Common myeloid progenitor, CD34-positive (primary cell): ENCODE data around the gene ODF4.
"Not testable (repeated sequence)": the region's sequence is repeated elsewhere in the genome, so short reads cannot be mapped to it uniquely, and the experiment has no call there.

Experiments used
- CTCF ChIA-PET: fragments of 350-600 bp; sonication (Branson Sonifier 250); formaldehyde crosslinking; loops from one replicate; lab custom pipeline; 2021; ENCODE audit warnings: antibody characterized with exemption; lab: Charles Lee
- POLR2A ChIA-PET: fragments of 350-600 bp; sonication (Branson Sonifier 250); formaldehyde crosslinking; loops from one replicate; lab custom pipeline; 2021; ENCODE audit warnings: antibody characterized with exemption; lab: Charles Lee
- DNase-seq, 3 donors: peaks; one replicate each; pipeline versions ENCODE4 v3.0.0 to v3.0.0-alpha.2; 2013
- H3K27ac ChIP-seq, 2 experiments: 1 replicate in 1 of 2; 2 replicates in 1 of 2; pipeline ENCODE4 v1.7.0; 2013; ENCODE audit warnings: inconsistent platforms in 2 of 2, low read length in 2 of 2, mild to moderate bottlenecking in 2 of 2, low read depth in 1 of 2, moderate library complexity in 1 of 2; ENCODE audit not compliant: severe bottlenecking in 2 of 2, insufficient read depth in 1 of 2, poor library complexity in 1 of 2
- H3K27me3 ChIP-seq, 5 experiments: replicated peaks in 2 of 5; 1 replicate in 3 of 5; 2 replicates in 2 of 5; pipeline versions ENCODE4 v1.6.1 to v1.7.0; 2013; ENCODE audit warnings: low read length in 4 of 5, mild to moderate bottlenecking in 2 of 5, moderate library complexity in 2 of 5, inconsistent platforms in 1 of 5; ENCODE audit not compliant: insufficient read depth in 5 of 5, control insufficient read depth in 4 of 5
- H3K36me3 ChIP-seq, 4 experiments: 1 replicate in 2 of 4; 2 replicates in 2 of 4; pipeline versions ENCODE4 v1.6.1 to v1.7.0; 2013; ENCODE audit warnings: low read length in 3 of 4, control low read depth in 1 of 4, mild to moderate bottlenecking in 1 of 4; ENCODE audit not compliant: control insufficient read depth in 4 of 4, insufficient read depth in 4 of 4
- H3K4me1 ChIP-seq, 4 experiments: 1 replicate in 3 of 4; 2 replicates in 1 of 4; pipeline versions ENCODE4 v1.6.1 to v1.7.1; 2013; ENCODE audit warnings: low read length in 3 of 4, mild to moderate bottlenecking in 3 of 4, control low read depth in 1 of 4, inconsistent platforms in 1 of 4, moderate library complexity in 1 of 4; ENCODE audit not compliant: control insufficient read depth in 4 of 4, insufficient read depth in 4 of 4; ENCODE audit errors: control extremely low read depth in 1 of 4
- H3K4me3 ChIP-seq, 7 experiments: 1 replicate in 4 of 7; 2 replicates in 3 of 7; pipeline versions ENCODE4 v1.5.1 to v1.7.0; 2013; ENCODE audit warnings: mild to moderate bottlenecking in 7 of 7, low read length in 6 of 7, moderate library complexity in 6 of 7, inconsistent platforms in 2 of 7, low read depth in 2 of 7, control low read depth in 1 of 7; ENCODE audit not compliant: insufficient read depth in 4 of 7, control insufficient read depth in 1 of 7; ENCODE audit errors: extremely low read depth in 1 of 7
- H3K9me3 ChIP-seq, 5 experiments: 1 replicate in 4 of 5; 2 replicates in 1 of 5; pipeline versions ENCODE4 v1.6.1 to v1.7.1; 2013; ENCODE audit warnings: low read length in 4 of 5, mild to moderate bottlenecking in 2 of 5, inconsistent platforms in 1 of 5, low read depth in 1 of 5, moderate library complexity in 1 of 5; ENCODE audit not compliant: control insufficient read depth in 4 of 5, insufficient read depth in 2 of 5; ENCODE audit errors: control extremely low read depth in 1 of 5
- WGBS: methylation state at CpG from one replicate; pipeline ENCODE4 v1.1.5; 2013; ENCODE audit not compliant: insufficient coverage; 5-methylcytosine and 5-hydroxymethylcytosine counted together

ODF4 gene

DNA sequence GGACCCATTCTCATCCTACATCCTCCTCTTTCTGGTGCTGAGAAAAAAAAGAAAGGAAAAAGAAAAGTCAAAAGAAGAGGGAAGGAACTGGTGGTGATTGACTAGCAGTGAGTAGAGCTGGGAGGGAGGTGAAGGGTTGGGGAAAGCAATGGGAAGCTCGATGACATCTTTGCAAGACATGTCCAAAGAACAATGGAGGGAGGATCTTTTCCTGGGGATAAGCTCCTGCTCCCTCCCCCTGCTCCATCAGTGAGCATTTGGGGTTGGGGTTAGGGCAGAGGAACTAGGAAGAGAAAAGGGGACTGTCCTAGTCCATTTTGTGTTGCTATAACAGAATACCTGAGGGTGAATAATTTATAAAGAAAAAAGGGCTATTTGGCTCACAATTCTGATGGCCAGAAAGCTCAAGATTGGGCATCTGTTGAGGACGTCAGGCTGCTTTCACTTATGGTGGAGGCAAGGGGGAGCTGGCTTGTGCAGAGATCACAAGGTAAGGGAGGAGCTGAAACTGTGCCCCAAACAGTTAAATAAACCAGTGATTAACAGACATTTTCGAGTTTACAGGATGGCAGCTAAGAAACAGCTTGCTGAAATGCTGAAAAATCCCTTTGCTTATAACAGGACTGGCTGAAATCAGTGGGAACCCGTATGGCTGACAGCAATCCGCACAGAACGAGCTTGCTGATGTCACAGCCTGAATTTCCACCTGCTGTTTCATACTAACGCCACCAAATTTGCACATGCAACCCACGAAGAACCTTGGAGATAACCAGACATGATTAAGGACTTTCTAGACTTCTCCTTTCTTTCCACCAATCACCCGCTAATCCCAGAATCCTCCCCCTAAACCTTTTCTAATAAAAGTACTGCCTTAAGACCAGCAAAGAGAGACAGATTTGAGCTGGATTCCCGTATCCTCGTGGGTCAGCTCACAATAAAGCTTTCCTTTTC, 1.6 kb upstream of the ODF4 start:
- peak; percentile 81 to 96 (median 94) for DNase-seq
- ChIA-PET CTCF (interaction anchor here (0.6 to 4.1 kb wide), 13 partner anchors 8 to 77 kb away, joined by 3 to 36 read pairs (median 4); partner anchors contain the start of genes KRABD2 and SLC25A35), POLR2A (interaction anchor here (0.8 kb wide), 1 partner anchor 88 kb away, joined by 3 read pairs; no protein-coding TSS in a partner anchor)
- Histone ChIP-seq H3K36me3 (no peaks in the 10 kb centered on the region), H3K4me3 (peak overlapping the region; percentile 5 to 60 (median 45)), H3K27me3 (no peaks in the 10 kb centered on the region), H3K9me3 (no peaks in the 10 kb centered on the region), H3K27ac (peak overlapping the region in 1 of 2 experiments; percentile 36), H3K4me1 (peaks cover 7 to 19% (median 15%) of the 10 kb centered on the region in 4 experiments)
- WGBS = 17% methylated on average over 11 of the region's 11 CpGs

DNA sequence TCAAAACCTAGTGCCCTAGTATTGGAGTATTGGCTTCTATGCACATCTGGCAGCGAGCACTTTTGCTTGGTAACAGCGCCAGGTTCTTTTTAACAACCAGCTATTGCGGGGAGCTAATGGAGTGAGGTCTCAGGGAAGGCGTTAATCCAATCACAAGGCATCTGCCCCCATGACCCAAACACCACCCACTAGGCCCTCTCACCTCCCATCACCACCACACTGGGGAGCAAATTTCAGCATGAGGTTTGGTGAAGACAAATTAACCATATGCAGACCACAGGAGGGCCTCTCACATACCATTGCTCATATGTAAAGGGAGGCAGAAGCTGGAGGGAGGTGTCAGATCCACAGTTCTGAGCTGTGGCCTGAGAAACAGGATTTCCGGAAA, 893 bp upstream of the ODF4 start:
- no CpG with 5 or more reads among the region's 5 CpGs for WGBS
- H3K36me3 ChIP-seq = no peaks in the 10 kb centered on the region
- no peaks in the 10 kb centered on the region for H3K27me3 ChIP-seq
- H3K4me3 ChIP-seq = no peak overlapping the region
- POLR2A ChIA-PET = no interaction called here
- peak in 1 of 3 donors; percentile 56 for DNase-seq
- H3K27ac ChIP-seq = no peak overlapping the region
- H3K9me3 ChIP-seq = no peaks in the 10 kb centered on the region
- peaks cover 7 to 19% (median 15%) of the 10 kb centered on the region in 4 experiments for H3K4me1 ChIP-seq
- CTCF ChIA-PET = interaction anchor here (0.6 to 3.9 kb wide), 9 partner anchors 11 to 78 kb away, joined by 3 to 36 read pairs (median 4); partner anchors contain the start of gene KRABD2

DNA sequence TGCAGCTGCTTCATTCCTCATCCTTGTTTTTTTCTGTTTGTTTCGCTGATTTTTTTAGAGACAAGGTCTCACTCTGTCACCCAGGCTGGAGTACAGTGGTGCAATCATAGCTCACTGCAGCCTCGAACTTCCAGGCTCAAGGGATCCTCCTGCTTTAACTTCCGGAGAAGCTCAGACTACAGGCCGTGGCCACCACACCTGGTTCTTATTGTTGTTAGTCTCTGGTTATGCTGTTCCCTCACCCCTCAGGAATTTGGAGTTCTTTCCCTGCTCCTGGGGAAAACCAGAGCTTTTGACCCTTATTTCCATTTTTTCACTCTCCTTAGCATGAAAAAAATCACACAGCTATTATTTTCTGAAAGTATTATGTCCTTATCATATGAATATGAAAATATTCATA, 1.8 kb downstream of the ODF4 start:
- POLR2A ChIA-PET = interaction anchor here (0.6 to 1.0 kb wide), 2 partner anchors 10 kb away, joined by 3 read pairs; no protein-coding TSS in a partner anchor
- peaks cover 7 to 28% (median 20%) of the 10 kb centered on the region in 4 experiments for H3K4me1 ChIP-seq

DNA sequence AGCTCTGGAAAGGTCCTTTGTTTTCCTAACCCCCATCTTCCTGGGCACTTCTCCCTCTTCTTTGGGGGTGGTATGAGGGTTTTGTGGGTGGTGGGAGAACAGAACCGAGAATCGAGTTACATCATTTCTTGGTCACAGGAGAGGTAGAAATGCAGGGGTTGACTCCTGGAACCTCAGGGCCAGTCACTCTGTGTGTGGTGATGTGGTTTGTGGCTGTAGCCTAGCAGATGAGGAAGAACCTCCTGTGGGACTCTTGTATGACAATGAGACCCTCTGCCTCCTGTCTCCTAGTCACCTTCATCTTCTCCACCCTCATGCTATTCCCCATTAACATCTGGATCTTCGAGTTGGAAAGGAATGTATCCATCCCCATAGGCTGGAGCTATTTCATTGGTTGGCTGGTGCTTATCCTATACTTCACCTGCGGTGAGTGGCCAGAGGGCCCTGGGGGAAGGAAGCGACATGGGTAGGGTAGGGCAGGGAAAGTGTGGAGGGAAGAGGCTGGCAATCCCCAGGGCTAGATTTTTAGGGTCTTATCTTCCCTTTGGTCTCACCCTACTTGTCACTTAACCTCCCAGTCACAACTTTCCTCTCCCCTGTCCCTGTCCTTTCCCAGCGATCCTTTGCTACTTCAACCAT, 5.5 kb downstream of the ODF4 start:
- ChIA-PET CTCF (interaction anchor here (0.9 to 3.4 kb wide), 4 partner anchors 9 to 45 kb away, joined by 3 to 16 read pairs (median 3); no protein-coding TSS in a partner anchor), POLR2A (interaction anchor here (1.2 kb wide), 1 partner anchor 25 kb away, joined by 3 read pairs; no protein-coding TSS in a partner anchor)
- H3K27ac ChIP-seq = no peak overlapping the region
- H3K4me1 ChIP-seq = peaks cover 0 to 12% (median 3%) of the 10 kb centered on the region in 4 experiments
- 100% methylated on average over 2 of the region's 6 CpGs for WGBS
- no peaks in the 10 kb centered on the region for H3K36me3 ChIP-seq
- peaks cover 0 to 2% (median 0%) of the 10 kb centered on the region in 5 experiments for H3K27me3 ChIP-seq
- H3K4me3 ChIP-seq = no peak overlapping the region
- no peaks in the 10 kb centered on the region for H3K9me3 ChIP-seq
- peak in 2 of 3 donors; percentile 85 to 87 for DNase-seq

More for the DNA sequence above, 1.8 kb downstream of the ODF4 start:
- no peak overlapping the region for H3K4me3 ChIP-seq
- no peak for DNase-seq
- H3K9me3 ChIP-seq = no peaks in the 10 kb centered on the region
- no peak overlapping the region for H3K27ac ChIP-seq
- CTCF ChIA-PET = interaction anchor here (1.0 kb wide), 1 partner anchor 35 kb away, joined by 3 read pairs; the partner anchor contains the start of gene KRABD2
- 96% methylated on average over 4 of the region's 4 CpGs for WGBS
- peaks cover 0 to under 1% (median 0%) of the 10 kb centered on the region in 5 experiments for H3K27me3 ChIP-seq
- H3K36me3 ChIP-seq = no peaks in the 10 kb centered on the region

DNA sequence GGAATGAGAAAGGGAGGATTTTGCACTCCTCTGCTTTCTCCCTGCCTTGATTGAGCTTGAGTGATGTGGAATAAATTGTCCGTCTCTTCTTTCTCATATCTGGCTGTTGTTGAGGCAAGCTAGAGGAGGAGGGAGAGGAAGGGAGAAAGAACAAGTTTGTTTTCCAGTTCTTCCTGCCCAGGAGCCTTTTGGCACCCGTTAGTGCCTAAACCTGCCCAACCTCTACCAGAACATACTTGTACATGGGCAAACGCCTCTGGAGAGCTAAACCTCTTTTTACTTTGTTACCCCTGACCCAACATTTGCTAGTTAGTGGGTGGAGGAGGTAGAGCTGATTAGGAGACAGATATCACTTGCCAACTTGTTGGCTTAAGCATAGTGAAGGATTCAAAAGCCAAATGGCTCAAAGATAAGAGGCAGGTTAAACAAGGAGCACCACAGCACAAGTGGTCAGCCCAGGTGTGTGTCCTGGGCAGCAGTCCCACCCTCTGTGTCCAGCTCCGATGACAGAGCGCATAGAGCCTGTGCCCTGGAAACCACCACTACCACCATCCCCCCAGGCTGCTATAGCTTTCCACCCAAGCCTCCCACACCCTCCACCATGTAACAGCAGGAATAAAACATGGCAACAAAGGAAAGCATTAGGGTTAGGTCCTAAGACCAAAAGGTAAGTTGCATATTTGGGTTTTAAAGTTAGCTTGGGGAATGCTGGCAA, 6.5 kb downstream of the ODF4 start:
- CTCF ChIA-PET = interaction anchor here (0.6 to 3.4 kb wide), 9 partner anchors 10 to 235 kb away, joined by 3 to 16 read pairs (median 3); partner anchors contain the start of gene KRABD2
- H3K9me3 ChIP-seq = no peaks in the 10 kb centered on the region
- DNase-seq = no peak
- H3K4me3 ChIP-seq = no peak overlapping the region
- POLR2A ChIA-PET = interaction anchor here (1.2 kb wide), 1 partner anchor 24 kb away, joined by 3 read pairs; no protein-coding TSS in a partner anchor
- peaks cover 0 to 2% (median 0%) of the 10 kb centered on the region in 5 experiments for H3K27me3 ChIP-seq
- peaks cover 0 to 12% (median 3%) of the 10 kb centered on the region in 4 experiments for H3K4me1 ChIP-seq
- no peak overlapping the region for H3K27ac ChIP-seq
- H3K36me3 ChIP-seq = no peaks in the 10 kb centered on the region
- 80% methylated on average over 1 of the region's 5 CpGs for WGBS

DNA sequence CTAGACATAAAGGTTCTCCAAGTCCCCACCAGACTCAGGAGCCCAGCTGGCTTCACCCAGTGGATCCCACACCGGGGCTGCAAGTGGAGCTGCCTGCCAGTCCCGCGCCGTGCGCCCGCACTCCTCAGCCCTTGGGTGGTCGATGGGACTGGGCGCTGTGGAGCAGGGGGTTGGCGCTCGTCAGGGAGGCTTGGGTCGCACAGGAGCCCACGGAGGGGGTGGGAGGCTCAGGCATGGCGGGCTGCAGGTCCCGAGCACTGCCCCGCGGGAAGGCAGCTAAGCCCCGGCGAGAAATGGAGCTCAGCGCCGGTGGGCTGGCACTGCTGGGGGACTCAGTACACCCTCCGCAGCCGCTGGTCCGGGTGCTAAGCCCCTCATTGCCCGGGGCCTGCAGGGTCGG, 7.4 kb downstream of the ODF4 start:
- H3K36me3 ChIP-seq, H3K27me3 ChIP-seq, DNase-seq, H3K27ac ChIP-seq, H3K9me3 ChIP-seq, POLR2A ChIA-PET: not testable (repeated sequence)
- Histone ChIP-seq H3K4me1 (peaks cover 0 to 12% (median 3%) of the 10 kb centered on the region in 4 experiments), H3K4me3 (peak overlapping the region in 2 of 7 experiments; percentile 48 to 51)
- 61% methylated on average over 11 of the region's 25 CpGs for WGBS
- CTCF ChIA-PET = interaction anchor here (1.4 to 3.4 kb wide), 3 partner anchors 9 to 29 kb away, joined by 5 to 16 read pairs (median 6); partner anchors contain the start of gene KRABD2
